ENCODE measurements around the gene WRAP53.

WRAP53 gene

DNA sequence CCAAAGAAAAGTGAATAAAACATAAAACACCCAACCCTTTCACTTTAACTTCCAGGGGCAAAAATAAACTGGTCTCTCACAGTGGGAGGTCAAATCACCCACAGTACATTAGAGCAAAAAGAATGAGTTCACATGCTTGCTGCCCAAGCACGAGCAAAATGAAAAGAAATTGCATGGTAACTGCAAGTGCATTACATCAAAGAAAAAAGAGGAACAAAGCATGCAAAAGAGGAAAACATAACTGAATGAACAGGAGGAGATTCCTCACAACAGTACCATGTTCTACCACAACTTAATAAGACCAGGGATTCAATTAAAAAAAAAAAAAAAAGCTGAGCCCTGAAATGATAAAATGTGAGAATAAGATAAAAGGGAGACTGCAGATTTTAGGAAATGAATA is 41.5 kb downstream of the WRAP53 start:
- Mint-ChIP-seq H3K36me3 (no peaks in the 10 kb centered on the region), H3K4me1 (peaks cover 6% of the 10 kb centered on the region), H3K27me3 (peaks cover 10% of the 10 kb centered on the region), H3K9me3 (no peaks in the 10 kb centered on the region), H3K27ac (no peak overlapping the region), H3K4me3 (no peak overlapping the region)
- ATAC-seq (ENCODE audit: low read depth): peak; percentile 75
- DNase-seq (ENCODE audit: low spot score in 2 of 2): no peak

DNA sequence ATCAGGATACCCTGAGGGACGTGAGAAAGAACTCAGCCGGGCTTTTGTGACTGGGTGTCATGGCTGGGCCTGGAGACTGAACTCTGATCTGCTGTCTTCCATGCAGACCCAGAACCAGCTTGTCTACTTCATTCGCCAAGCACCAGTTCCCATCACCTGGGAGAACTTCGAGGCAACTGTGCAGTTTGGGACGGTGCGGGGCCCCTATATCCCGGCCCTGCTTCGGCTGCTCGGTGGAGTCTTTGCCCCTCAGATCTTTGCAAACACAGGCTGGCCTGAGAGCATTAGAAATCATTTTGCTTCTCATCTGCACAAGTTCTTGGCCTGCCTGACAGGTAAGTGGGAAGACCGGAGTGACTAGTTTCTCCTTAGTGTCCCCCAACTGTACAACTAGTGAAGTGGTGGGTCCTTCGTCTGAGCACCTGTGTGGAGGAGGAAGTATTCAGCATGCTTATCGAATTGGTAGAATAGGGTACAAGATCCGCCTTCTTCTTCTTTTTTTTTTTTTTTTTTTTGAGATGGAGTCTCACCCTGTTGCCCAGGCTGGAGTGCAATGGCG is 44.8 kb downstream of the WRAP53 start:
- ATAC-seq (ENCODE audit: low read depth) (no peak), DNase-seq (ENCODE audit: low spot score in 2 of 2) (no peak)
- H3K4me1 Mint-ChIP-seq: peaks cover 6% of the 10 kb centered on the region
- H3K4me3 Mint-ChIP-seq: no peak overlapping the region
- peaks cover 12% of the 10 kb centered on the region for H3K27me3 Mint-ChIP-seq
- H3K36me3 Mint-ChIP-seq: no peaks in the 10 kb centered on the region
- no peaks in the 10 kb centered on the region for H3K9me3 Mint-ChIP-seq
- no peak overlapping the region for H3K27ac Mint-ChIP-seq

DNA sequence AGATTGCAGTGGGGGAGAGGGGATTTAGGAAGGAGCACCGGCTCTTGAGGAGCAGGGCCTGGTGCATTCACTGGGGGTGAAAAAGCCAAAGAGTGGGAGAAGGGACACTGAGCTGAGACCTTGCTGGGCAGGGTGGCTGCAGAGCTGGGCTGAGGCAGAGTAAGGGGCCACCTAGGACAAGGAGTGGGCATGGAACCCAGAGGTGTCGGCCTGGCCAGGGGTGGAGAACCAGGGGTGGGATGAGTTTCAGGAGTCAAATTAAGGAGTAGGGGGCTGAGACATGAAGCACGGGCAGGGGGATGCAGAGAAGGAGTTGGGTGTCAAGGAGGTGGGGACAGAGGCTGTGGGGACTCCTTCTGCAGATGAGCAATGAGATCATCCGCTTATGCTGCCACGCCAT is 49.3 kb downstream of the WRAP53 start:
- DNase-seq (ENCODE audit: low spot score in 2 of 2) (no peak), ATAC-seq (ENCODE audit: low read depth) (no peak)
- H3K9me3 Mint-ChIP-seq: no peaks in the 10 kb centered on the region
- H3K27ac Mint-ChIP-seq: no peak overlapping the region
- H3K27me3 Mint-ChIP-seq: peaks cover 23% of the 10 kb centered on the region
- no peak overlapping the region for H3K4me3 Mint-ChIP-seq
- H3K4me1 Mint-ChIP-seq: no peaks in the 10 kb centered on the region
- H3K36me3 Mint-ChIP-seq: no peaks in the 10 kb centered on the region

DNA sequence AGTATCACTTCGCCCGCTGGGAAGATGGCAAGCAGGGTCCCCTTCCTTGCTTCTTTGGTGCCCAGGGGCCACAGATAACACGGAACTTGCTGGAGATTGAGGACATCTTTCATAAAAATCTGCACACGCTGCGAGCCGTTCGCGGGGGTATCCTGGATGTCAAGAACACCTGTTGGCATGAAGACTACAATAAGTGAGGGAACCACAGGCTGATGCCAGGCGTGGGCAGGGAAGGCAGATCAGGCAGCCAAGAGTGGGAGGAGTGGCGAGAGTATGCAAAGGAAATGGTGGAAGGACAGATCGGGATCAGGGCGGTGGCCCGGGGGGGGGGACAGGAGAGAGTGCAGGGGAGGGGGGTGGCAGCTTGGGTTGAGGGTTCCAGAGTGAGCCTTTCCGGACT is 51.5 kb downstream of the WRAP53 start:
- no peaks in the 10 kb centered on the region for H3K9me3 Mint-ChIP-seq
- ATAC-seq (ENCODE audit: low read depth): no peak
- no peak for DNase-seq (ENCODE audit: low spot score in 2 of 2)
- no peak overlapping the region for H3K4me3 Mint-ChIP-seq
- H3K27me3 Mint-ChIP-seq: peaks cover 23% of the 10 kb centered on the region
- no peaks in the 10 kb centered on the region for H3K36me3 Mint-ChIP-seq
- H3K27ac Mint-ChIP-seq: no peak overlapping the region
- no peaks in the 10 kb centered on the region for H3K4me1 Mint-ChIP-seq

DNA sequence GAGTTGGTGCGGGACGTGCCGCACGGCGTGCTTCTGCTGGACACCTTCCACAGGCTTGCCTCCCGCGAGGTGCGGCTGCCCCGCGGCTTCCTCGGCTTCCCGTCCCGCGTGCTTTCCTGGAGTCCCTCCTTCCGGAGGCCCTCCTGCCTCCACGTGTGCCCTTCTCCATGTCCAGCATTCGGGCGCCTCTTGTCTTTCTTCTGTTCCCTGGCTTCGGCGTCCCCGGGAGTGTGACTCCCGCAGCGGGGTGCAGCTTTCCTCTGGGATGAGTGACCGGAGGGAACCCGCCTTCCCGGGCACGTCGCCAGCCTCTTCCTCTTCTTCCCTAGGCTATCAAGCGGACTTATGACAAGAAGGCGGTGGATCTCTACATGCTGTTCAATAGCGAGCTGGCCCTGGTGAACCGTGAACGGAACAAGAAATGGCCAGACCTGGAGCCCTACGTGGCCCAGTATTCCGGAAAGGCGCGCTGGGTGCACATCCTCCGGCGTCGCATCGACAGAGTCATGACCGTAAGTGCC is 52.3 kb downstream of the WRAP53 start:
- no peak overlapping the region for H3K4me3 Mint-ChIP-seq
- ATAC-seq (ENCODE audit: low read depth): no peak
- no peaks in the 10 kb centered on the region for H3K36me3 Mint-ChIP-seq
- H3K9me3 Mint-ChIP-seq: no peaks in the 10 kb centered on the region
- no peaks in the 10 kb centered on the region for H3K4me1 Mint-ChIP-seq
- no peak for DNase-seq (ENCODE audit: low spot score in 2 of 2)
- H3K27ac Mint-ChIP-seq: no peak overlapping the region
- peaks cover 24% of the 10 kb centered on the region for H3K27me3 Mint-ChIP-seq

DNA sequence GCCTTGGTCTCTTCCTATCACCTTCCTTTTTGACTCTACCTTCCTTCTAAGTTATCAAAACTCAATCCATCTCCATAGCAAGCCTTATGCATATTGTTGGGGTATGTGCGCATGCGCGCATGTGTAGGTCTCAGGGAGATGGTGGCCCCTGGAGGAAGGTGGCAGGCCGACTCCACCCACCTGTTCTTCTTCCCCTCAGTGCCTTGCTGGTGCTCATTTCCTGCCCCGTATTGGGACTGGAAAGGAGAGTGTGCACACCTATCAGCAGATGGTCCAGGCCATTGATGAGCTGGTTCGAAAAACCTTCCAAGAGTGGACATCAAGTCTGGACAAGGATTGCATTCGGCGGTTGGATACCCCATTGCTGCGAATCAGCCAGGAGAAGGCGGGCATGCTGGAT is 54.5 kb downstream of the WRAP53 start:
- H3K4me1 Mint-ChIP-seq: no peaks in the 10 kb centered on the region
- DNase-seq (ENCODE audit: low spot score in 2 of 2) (no peak), ATAC-seq (ENCODE audit: low read depth) (no peak)
- no peak overlapping the region for H3K4me3 Mint-ChIP-seq
- no peaks in the 10 kb centered on the region for H3K9me3 Mint-ChIP-seq
- no peaks in the 10 kb centered on the region for H3K36me3 Mint-ChIP-seq
- peaks cover 18% of the 10 kb centered on the region for H3K27me3 Mint-ChIP-seq
- no peak overlapping the region for H3K27ac Mint-ChIP-seq

DNA sequence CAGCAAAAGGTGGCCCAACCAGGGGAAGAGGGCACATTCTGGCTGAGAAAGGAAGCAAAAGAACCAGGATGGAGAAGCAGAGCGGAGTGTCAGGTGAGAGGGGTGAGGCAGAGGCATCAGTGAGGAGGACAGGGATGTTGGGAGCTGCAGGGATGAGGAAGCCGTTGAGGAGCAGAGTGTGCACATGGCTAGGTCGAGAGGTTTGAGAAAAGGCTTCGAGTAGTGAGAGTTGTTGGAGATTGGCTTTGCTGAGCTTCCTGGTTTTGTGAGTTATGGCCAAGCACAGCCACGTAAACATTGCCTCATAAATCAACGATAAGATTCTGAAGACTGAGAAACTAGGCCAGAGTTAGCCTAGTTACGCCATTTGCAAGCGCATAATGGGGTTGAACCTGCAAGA is 56.1 kb downstream of the WRAP53 start:
- Mint-ChIP-seq H3K36me3 (no peaks in the 10 kb centered on the region), H3K4me1 (no peaks in the 10 kb centered on the region), H3K9me3 (no peaks in the 10 kb centered on the region), H3K27me3 (peaks cover 19% of the 10 kb centered on the region), H3K27ac (no peak overlapping the region), H3K4me3 (no peak overlapping the region)
- ATAC-seq (ENCODE audit: low read depth) (no peak), DNase-seq (ENCODE audit: low spot score in 2 of 2) (no peak)

DNA sequence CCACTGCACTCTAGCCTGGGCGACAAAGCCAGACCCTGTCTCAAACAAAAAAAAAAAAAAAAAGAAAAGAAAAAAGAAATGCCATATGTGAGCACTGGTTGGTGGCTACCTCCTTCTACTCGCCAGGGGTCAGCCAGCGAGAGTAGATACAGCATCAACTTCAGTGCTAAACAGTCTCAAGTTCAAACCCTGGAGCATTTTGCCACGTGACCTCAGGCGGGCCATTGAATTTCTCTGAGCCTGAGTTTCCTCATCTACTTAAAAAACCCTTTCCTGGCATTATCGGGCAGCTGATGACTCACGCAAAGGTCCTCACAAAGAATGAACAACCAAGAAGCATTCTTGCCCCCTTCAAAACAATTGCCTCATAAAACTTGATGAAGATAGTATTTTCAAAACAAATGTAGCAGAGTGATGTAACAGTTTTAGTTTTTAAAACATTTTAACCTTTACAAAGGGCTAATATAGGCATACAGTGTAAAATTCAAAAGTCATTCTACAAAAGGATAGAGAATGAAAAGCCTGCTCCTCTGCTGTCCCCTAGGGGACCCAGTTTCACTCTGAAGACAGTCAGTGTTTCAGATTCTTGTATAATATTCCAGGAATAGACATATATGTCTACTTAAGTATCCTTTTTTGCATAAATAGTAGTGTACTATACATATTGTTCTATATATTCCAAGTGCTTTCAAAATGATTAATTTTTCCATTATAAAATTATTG is 57.6 kb downstream of the WRAP53 start:
- Mint-ChIP-seq H3K4me3 (no peak overlapping the region), H3K9me3 (peaks cover 2% of the 10 kb centered on the region), H3K4me1 (no peaks in the 10 kb centered on the region), H3K27ac (no peak overlapping the region), H3K36me3 (no peaks in the 10 kb centered on the region), H3K27me3 (peaks cover 13% of the 10 kb centered on the region)
- DNase-seq (ENCODE audit: low spot score in 2 of 2) (no peak), ATAC-seq (ENCODE audit: low read depth) (no peak)

DNA sequence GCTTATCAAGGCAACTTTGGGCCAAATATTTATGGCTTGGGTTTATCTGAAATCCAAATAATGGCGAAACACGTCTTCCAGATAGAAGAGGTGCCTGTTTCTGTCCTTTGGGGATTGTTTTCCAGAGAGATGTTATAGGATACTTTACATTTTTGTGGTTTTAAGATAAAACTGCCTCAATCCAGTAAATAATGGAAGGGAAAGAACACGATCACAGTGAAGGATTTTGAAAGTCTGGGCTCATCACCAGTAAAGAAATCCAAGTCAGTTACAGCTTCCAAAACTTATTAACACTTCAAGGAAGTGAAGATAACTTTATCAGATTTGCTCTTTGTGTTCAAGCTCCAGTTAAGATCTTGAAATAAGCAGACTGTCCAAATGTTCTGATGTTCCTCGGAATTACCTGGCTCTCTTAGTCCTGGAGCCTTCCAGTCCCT is 59.4 kb downstream of the WRAP53 start:
- no peak for DNase-seq (ENCODE audit: low spot score in 2 of 2)
- ATAC-seq (ENCODE audit: low read depth): no peak
- peaks cover 9% of the 10 kb centered on the region for H3K27me3 Mint-ChIP-seq
- H3K27ac Mint-ChIP-seq: no peak overlapping the region
- no peak overlapping the region for H3K4me3 Mint-ChIP-seq
- H3K9me3 Mint-ChIP-seq: peaks cover 2% of the 10 kb centered on the region
- no peaks in the 10 kb centered on the region for H3K4me1 Mint-ChIP-seq
- no peaks in the 10 kb centered on the region for H3K36me3 Mint-ChIP-seq

DNA sequence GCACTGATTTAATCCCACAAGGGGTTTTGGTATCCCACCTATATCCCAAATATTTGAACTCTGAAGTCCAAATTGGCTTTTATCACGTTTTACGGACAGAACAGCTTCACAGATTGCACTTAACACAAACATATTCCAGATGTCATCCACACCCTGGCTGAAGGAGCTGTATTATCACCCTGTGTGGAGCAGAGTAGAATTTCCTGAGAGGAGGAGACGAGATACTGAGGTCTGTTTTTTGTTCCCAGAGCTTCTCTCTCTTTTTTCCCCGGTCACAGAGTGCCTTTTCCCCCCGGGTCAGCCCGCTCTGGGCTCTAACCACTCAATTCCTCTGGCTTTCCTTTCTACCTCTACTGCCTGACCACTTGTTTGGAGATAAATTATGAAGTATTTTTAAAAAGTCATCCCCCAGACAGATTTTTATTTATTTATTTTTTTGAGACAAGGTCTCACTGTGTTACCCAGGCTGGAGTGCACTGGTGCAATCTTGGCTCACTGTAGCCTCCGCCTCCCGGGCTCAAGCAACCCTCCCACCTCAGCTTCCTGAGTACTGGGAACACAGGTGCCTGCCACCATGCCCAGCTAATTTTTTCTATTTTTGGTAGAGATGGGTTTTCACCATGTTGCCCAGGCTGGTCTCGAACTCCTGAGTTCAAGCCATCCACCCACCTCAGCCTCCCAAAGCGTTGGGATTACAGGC is 59.9 kb downstream of the WRAP53 start:
- H3K4me3 Mint-ChIP-seq: no peak overlapping the region

DNA sequence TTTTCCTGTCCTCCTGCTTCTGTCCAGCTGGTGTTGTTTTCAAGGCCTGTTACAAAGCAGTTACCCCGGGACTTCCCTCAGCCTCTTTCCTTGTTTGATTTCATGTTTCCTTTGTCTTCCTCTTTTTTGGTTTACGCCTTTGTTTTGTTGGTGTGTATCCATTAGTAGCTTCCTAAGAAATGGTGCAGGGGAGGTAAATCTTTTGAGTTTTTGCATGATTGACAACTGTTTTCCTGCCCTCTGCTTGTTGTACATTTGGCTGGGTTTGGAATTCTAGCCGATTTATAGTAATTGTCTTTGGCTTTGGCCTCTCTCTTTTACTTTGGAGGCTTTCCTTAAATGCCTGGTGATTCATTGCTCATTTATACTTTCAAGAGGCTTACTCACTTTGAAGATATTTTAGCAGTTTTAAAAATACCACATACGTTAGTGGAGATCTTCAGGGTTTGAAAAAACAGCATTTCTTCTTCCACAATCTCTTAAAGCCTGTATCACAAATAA is 62.1 kb downstream of the WRAP53 start:
- peaks cover 2% of the 10 kb centered on the region for H3K9me3 Mint-ChIP-seq
- peaks cover 3% of the 10 kb centered on the region for H3K4me1 Mint-ChIP-seq
- H3K27ac Mint-ChIP-seq: no peak overlapping the region
- H3K36me3 Mint-ChIP-seq: no peaks in the 10 kb centered on the region
- no peak overlapping the region for H3K4me3 Mint-ChIP-seq
- ATAC-seq (ENCODE audit: low read depth) (no peak), DNase-seq (ENCODE audit: low spot score in 2 of 2) (no peak)
- H3K27me3 Mint-ChIP-seq: peaks cover 18% of the 10 kb centered on the region

More for the DNA sequence above, 59.9 kb downstream of the WRAP53 start:
- Mint-ChIP-seq H3K27me3 (peaks cover 13% of the 10 kb centered on the region), H3K9me3 (peaks cover 2% of the 10 kb centered on the region), H3K36me3 (no peaks in the 10 kb centered on the region), H3K27ac (no peak overlapping the region), H3K4me1 (no peaks in the 10 kb centered on the region)
- DNase-seq (ENCODE audit: low spot score in 2 of 2): no peak
- no peak for ATAC-seq (ENCODE audit: low read depth)

All from memory B cell (primary cell).